Psoas muscle (tissue), 8 donors: ENCODE results near the gene GINS1. TPM values are rescaled to one million over a fixed set of nuclear protein-coding genes. Genes with fewer than 3 reads are reported as not detected.

Experiments used
- ATAC-seq, 4 donors: fragments of 200-7000 bp; cut with Tn5 transposase; one replicate each; pipeline ENCODE4 v1.9.1; 2020; ENCODE audit warnings: moderate library complexity in 3 of 4, mild to moderate bottlenecking in 2 of 4
- DNase-seq, 2 donors: peaks; one replicate each; pipeline ENCODE4 v3.0.0-alpha.2; 2020
- H3K27ac ChIP-seq: fragments of 200-600 bp; one replicate; pipeline ENCODE4 v1.8.0; 2022
- H3K27me3 ChIP-seq, 3 donors: fragments of 200-600 bp in 1 of 3; one replicate each; pipeline versions ENCODE4 v1.6.1 to v1.8.0; 2013 to 2022; ENCODE audit warnings: low read length in 2 of 3, mild to moderate bottlenecking in 2 of 3, moderate library complexity in 1 of 3; ENCODE audit not compliant: insufficient read depth in 3 of 3
- H3K36me3 ChIP-seq, 2 donors: fragments of 200-600 bp in 1 of 2; one replicate each; pipeline versions ENCODE4 v1.6.1 to v1.8.0; 2013 to 2022; ENCODE audit warnings: low read depth in 1 of 2, mild to moderate bottlenecking in 1 of 2, moderate library complexity in 1 of 2; ENCODE audit not compliant: insufficient read depth in 1 of 2
- H3K4me1 ChIP-seq: fragments of 200-600 bp; one replicate; pipeline ENCODE4 v1.8.0; 2022
- H3K4me3 ChIP-seq: fragments of 200-600 bp; one replicate; pipeline ENCODE4 v1.8.0; 2022; ENCODE audit warnings: mild to moderate bottlenecking
- H3K9me3 ChIP-seq: fragments of 200-600 bp; one replicate; pipeline ENCODE4 v1.8.0; 2022
- WGBS, 3 donors: extraction: QIAGEN DNeasy Blood & Tissue Kit; methylation state at CpG; one replicate each; pipeline versions ENCODE4 v1.1.6 to v1.1.7; 2013; 5-methylcytosine and 5-hydroxymethylcytosine counted together
- intact Hi-C, 2 donors: fragments of 100-400 bp; cut with DNase I; formaldehyde crosslinking; loops; one replicate each; pipeline versions ENCODE4 v1.11.0 to v1.14.2; 2022
- polyA plus RNA-seq, 3 donors: library from polyadenylated mRNA; stranded (reverse); fragments of 200-250 nt; gene quantifications; one replicate each; pipeline ENCODE4 v1.2.3, GENCODE V29; 2013
- total RNA-seq, 4 donors: library from RNA; stranded (reverse); fragmentation: NEBNext Ultra II Directional in 2 of 4; extraction: Animal tissue kit (Norgen Biotek cat#: 25700) in 2 of 4; gene quantifications; one replicate each; pipeline versions ENCODE4 v1.2.1 to v1.2.4, GENCODE V29; 2021 to 2023
- TF ChIP-seq, protein P1 (sequence below): fragments of 200-600 bp; IDR thresholded peaks from one replicate; pipeline ENCODE4 v1.8.0; 2022; ENCODE audit warnings: antibody characterized with exemption
- donor health status: healthy with polysubstance abuse.
- donor health status: DM: no; HTN: no; CAD: no; lungs with moderate emphysema.
- donor health status: Bipolar disorder and iron deficiency.
- donor health status: healthy.
- donor health status: DM: yes; HTN: yes; CAD: no.
- donor health status: DM: no; HTN: no; CAD: no.
- donor health status: DM: no; HTN: no; CAD: no.
- donor health status: DM: yes; HTN: yes; CAD: no.

GINS1 gene
- total and polyA plus RNA-seq, 7 donors, result 0.07 to 0.67 (median 0.17) TPM; not detected in 1

DNA sequence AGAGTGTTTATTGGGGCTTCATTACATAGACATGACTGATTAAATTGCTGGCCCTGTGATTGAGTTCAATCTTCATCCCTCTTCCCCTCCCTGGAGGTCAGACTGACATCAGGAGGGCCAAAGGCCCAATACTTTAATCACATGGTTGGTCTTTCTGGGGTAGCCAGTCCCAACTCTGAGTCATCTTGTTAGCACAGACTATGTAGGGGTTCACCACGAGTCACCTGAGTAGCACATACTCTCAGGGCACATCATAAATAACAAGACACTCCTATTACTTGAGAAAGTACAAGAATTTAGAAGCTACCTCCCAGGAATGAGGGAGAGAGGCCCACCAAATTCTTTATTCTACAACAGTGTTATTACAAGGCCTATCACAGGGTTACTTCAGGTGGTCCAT lies 11.3 kb downstream of the GINS1 start:
- intact Hi-C loops, result no loop called here
- WGBS, 3 donors, result 96 to 100% (median 97%) methylated on average over 1 of the region's 1 CpG
- H3K27me3 ChIP-seq, result no peaks in the 10 kb centered on the region
- ATAC-seq, result no peak
- no peaks in the 10 kb centered on the region for H3K9me3 ChIP-seq
- no peak overlapping the region for H3K27ac ChIP-seq
- H3K4me3 ChIP-seq, result no peak overlapping the region
- TF ChIP-seq, protein P1, sequence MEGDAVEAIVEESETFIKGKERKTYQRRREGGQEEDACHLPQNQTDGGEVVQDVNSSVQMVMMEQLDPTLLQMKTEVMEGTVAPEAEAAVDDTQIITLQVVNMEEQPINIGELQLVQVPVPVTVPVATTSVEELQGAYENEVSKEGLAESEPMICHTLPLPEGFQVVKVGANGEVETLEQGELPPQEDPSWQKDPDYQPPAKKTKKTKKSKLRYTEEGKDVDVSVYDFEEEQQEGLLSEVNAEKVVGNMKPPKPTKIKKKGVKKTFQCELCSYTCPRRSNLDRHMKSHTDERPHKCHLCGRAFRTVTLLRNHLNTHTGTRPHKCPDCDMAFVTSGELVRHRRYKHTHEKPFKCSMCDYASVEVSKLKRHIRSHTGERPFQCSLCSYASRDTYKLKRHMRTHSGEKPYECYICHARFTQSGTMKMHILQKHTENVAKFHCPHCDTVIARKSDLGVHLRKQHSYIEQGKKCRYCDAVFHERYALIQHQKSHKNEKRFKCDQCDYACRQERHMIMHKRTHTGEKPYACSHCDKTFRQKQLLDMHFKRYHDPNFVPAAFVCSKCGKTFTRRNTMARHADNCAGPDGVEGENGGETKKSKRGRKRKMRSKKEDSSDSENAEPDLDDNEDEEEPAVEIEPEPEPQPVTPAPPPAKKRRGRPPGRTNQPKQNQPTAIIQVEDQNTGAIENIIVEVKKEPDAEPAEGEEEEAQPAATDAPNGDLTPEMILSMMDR, result no peak
- DNase-seq, result no peak
- no peaks in the 10 kb centered on the region for H3K4me1 ChIP-seq
- H3K36me3 ChIP-seq, result no peaks in the 10 kb centered on the region

DNA sequence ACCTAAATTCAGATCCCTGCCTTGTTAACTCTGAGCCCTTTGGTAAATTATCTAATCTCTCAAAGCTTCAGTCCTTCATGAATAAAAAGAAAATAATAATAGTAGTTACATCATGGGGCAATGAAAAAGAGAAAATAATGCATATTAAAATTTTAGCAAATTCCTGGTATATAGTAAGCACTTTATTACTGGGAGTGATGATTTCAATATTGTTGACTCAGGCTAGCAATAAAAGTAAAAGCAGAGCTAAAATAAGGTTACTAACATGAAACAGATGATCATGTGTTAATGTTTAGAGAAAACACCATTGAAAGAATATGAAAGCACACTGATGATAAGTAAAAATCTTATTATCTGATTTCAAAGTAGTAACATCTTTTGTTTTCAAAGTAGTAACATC lies 13.6 kb downstream of the GINS1 start:
- Histone ChIP-seq H3K36me3 (no peaks in the 10 kb centered on the region), H3K27me3 (no peaks in the 10 kb centered on the region), H3K9me3 (no peaks in the 10 kb centered on the region), H3K4me1 (no peaks in the 10 kb centered on the region), H3K4me3 (no peak overlapping the region), H3K27ac (no peak overlapping the region)
- TF ChIP-seq, protein P1, result no peak
- intact Hi-C loops, result no loop called here
- DNase-seq, result no peak
- no peak for ATAC-seq

DNA sequence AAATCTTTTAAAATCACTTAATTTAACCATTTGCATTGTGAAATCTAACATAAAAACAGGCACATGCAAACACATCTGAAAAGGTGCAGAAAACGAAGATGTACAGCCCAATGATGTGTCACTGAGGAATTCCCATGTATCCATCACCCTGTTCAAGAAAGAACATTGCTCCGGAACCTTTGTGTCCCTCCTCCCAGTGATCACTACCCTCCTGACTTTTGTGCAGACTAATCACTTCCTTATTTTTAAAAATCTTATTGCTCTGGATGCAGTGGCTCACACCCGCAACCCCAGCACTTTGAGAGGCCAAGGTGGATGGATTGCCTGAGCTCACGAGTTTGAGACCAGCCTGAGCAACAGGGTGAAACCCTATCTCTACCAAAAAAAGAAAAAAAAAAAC lies 14.6 kb downstream of the GINS1 start:
- WGBS, 3 donors, result 78 to 93% (median 91%) methylated on average over 4 of the region's 4 CpGs
- intact Hi-C loops, result no loop called here
- Histone ChIP-seq H3K27ac (no peak overlapping the region), H3K4me3 (no peak overlapping the region), H3K4me1 (no peaks in the 10 kb centered on the region), H3K27me3 (no peaks in the 10 kb centered on the region), H3K9me3 (no peaks in the 10 kb centered on the region), H3K36me3 (no peaks in the 10 kb centered on the region)
- no peak for ATAC-seq
- DNase-seq, result no peak
- TF ChIP-seq, protein P1, result no peak

DNA sequence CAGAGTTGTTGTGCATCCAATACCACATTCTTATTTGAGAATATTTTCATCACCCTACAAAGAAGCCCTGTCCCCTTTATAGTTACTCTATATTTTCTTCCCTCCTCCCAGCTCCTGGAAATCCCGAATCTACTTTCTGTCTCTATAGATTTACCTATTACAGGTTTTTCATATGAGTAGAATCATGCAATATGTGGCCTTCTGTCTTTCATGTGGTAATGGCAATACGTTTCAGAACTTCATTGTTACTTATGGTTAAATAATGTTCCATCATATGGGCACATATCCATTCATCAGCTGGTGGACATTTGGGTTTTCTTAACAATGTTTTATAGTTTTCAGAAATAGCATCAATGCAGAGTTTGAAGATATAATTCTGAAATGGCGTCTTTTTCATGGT lies 17.1 kb downstream of the GINS1 start:
- Histone ChIP-seq H3K27ac (no peak overlapping the region), H3K4me3 (no peak overlapping the region), H3K9me3 (no peaks in the 10 kb centered on the region), H3K36me3 (no peaks in the 10 kb centered on the region), H3K4me1 (no peaks in the 10 kb centered on the region), H3K27me3 (no peaks in the 10 kb centered on the region)
- TF ChIP-seq, protein P1, result no peak
- no peak for ATAC-seq
- intact Hi-C loops, result no loop called here
- WGBS, 3 donors, result 92 to 97% (median 95%) methylated on average over 3 of the region's 3 CpGs
- no peak for DNase-seq

DNA sequence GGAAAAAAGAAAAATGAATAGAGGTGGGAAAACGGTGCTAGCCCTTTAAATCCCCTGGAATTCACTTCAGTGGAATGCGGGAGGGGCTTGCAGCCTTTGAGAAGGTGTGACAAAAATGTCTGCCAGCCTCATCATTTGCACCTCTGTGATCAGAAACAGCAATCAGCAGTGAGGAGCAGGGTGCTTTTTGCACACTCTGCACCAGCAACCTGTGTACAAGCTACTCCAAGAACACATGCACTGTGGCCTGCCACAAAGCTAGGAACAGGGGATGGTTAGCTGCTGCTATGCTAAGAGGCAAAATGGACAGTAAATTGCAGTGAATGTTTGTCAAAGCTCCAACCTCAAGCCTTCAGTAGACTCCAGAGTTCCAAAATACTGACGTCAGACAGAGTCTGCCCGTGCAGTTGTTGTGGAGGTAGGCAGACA lies 29.7 kb downstream of the GINS1 start:
- no peak overlapping the region for H3K27ac ChIP-seq
- no peaks in the 10 kb centered on the region for H3K27me3 ChIP-seq
- WGBS, 3 donors, result 38 to 52% (median 44%) methylated on average over 4 of the region's 4 CpGs
- TF ChIP-seq, protein P1, result no peak
- H3K36me3 ChIP-seq, result no peaks in the 10 kb centered on the region
- no peaks in the 10 kb centered on the region for H3K9me3 ChIP-seq
- intact Hi-C loops, result no loop called here
- DNase-seq, result no peak
- no peak for ATAC-seq
- H3K4me1 ChIP-seq, result no peaks in the 10 kb centered on the region
- H3K4me3 ChIP-seq, result no peak overlapping the region
